ENCODE data around the gene AP5Z1. TPM values are rescaled to one million over a fixed set of nuclear protein-coding genes. Genes with fewer than 3 reads are reported as not detected.

The AP5Z1 gene
- total RNA-seq, 1 donor from 2014 or later, result 76.0 TPM

GRCh38 chr7:4765776-4766490, 9.5 kb upstream of the AP5Z1 start:
- no peak for DNase-seq (ENCODE audit: extremely low read depth, low read depth, low spot score)

- DNase-seq (ENCODE audit: extremely low read depth, low read depth, low spot score), result no peak
These were observed 8.5 kb upstream of the AP5Z1 start for GRCh38 chr7:4766666-4767519.

GRCh38 chr7:4768597-4769569, 6.5 kb upstream of the AP5Z1 start:
- no peak for DNase-seq (ENCODE audit: extremely low read depth, low read depth, low spot score)

- no peak for DNase-seq (ENCODE audit: extremely low read depth, low read depth, low spot score)
These were observed 5.7 kb upstream of the AP5Z1 start for GRCh38 chr7:4769761-4770160.

- no peak for DNase-seq (ENCODE audit: extremely low read depth, low read depth, low spot score)
These were observed 4.5 kb upstream of the AP5Z1 start for GRCh38 chr7:4770886-4771285.

GRCh38 chr7:4771737-4772136, 3.7 kb upstream of the AP5Z1 start:
- DNase-seq (ENCODE audit: extremely low read depth, low read depth, low spot score), result no peak

GRCh38 chr7:4772306-4772705, 3.1 kb upstream of the AP5Z1 start:
- no peak for DNase-seq (ENCODE audit: extremely low read depth, low read depth, low spot score)

- DNase-seq (ENCODE audit: extremely low read depth, low read depth, low spot score), result no peak
These were observed 1.4 kb upstream of the AP5Z1 start for GRCh38 chr7:4774007-4774406.

- DNase-seq (ENCODE audit: extremely low read depth, low read depth, low spot score), result no peak
These were observed 669 bp upstream of the AP5Z1 start for GRCh38 chr7:4774658-4775249.

- DNase-seq (ENCODE audit: extremely low read depth, low read depth, low spot score), result no peak
These were observed 613 bp downstream of the AP5Z1 start for GRCh38 chr7:4775848-4776623.

- DNase-seq (ENCODE audit: extremely low read depth, low read depth, low spot score), result no peak
These were observed 3.7 kb downstream of the AP5Z1 start for GRCh38 chr7:4779118-4779517.

GRCh38 chr7:4781366-4782069, 6.1 kb downstream of the AP5Z1 start:
- no peak for DNase-seq (ENCODE audit: extremely low read depth, low read depth, low spot score)

- no peak for DNase-seq (ENCODE audit: extremely low read depth, low read depth, low spot score)
These were observed 7.2 kb downstream of the AP5Z1 start for GRCh38 chr7:4782333-4783291.

GRCh38 chr7:4783292-4783652, 7.8 kb downstream of the AP5Z1 start:
- no peak for DNase-seq (ENCODE audit: extremely low read depth, low read depth, low spot score)

- no peak for DNase-seq (ENCODE audit: extremely low read depth, low read depth, low spot score)
These were observed 8.4 kb downstream of the AP5Z1 start for GRCh38 chr7:4783762-4784351.

- DNase-seq (ENCODE audit: extremely low read depth, low read depth, low spot score), result no peak
These were observed 9.4 kb downstream of the AP5Z1 start for GRCh38 chr7:4784799-4785198.

GRCh38 chr7:4785371-4785770, 9.9 kb downstream of the AP5Z1 start:
- DNase-seq (ENCODE audit: extremely low read depth, low read depth, low spot score), result no peak

- DNase-seq (ENCODE audit: extremely low read depth, low read depth, low spot score), result no peak
These were observed 10.6 kb downstream of the AP5Z1 start for GRCh38 chr7:4786015-4786414.

Data from glomerular endothelial cell (primary cell).